ENCODE data around the gene SLC7A4.
"Not testable (repeated sequence)": the region's sequence is repeated elsewhere in the genome, so short reads cannot be mapped to it uniquely, and the experiment has no call there.

The SLC7A4 gene

DNA sequence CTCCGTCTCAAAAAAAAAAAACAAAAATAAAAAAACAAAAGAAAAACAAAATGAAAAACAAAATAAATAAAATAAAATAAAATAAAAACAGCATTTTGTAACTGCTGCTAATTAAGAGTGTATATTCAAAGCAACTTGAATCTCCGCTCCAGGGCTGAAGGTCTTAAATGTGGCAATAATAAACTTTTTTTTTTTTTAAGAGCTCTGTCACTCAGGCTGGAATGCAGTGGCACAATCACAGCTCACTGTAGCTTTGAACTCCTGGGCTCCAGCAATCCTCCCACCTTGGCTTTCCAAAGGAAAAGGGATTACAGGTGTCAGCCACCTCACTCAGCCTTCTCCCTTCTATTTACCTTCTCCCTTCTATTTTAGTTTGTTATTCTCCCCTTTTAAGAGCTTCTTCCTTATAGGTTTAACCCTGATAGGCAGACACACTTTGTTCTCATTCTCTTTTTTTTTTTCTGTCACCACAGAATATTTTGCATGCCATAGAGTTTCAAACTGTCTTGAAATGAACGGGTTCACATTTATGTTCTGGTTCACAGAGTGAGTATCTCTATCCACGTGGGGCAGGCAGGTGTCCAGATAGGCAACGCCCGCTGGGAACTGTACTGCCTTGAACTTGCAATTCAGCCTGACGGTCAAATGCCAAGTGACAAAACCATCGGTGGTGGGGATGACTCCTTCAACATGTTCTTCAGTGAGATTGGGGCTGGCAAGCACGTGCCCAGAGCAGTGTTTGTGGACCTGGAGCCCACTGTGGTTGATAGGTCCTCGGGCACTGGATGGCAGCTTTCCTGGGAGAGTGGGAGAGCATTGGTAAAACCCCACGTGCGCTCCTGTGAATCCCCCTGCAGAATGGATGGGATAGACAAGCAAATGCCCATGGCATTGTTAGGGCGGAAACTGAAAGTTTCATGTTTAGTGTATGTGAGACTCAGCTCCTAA is 32.8 kb upstream of the SLC7A4 start:
- no peak for DNase-seq (ENCODE audit: low read depth in 1 of 2, low spot score in 1 of 2)

DNA sequence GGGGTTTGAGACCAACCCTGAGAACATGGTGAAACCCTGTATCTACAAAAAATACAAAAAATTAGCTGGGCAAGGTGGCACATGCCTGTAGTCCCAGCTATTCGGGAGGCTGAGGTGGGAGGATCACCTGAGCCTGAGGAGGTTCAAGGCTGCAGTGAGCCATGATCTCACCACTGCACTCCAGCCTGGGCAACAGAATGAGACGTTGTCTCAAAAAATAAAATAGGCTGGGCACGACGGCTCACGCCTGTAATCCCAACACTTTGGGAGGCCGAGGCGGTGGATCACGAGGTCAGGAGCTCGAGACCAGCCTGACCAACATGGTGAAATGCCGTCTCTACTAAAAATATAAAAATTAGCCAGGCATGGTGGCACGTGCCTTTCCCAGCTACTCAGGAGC is 32.1 kb upstream of the SLC7A4 start:
- DNase-seq (ENCODE audit: low read depth in 1 of 2, low spot score in 1 of 2), result not testable (repeated sequence)

DNA sequence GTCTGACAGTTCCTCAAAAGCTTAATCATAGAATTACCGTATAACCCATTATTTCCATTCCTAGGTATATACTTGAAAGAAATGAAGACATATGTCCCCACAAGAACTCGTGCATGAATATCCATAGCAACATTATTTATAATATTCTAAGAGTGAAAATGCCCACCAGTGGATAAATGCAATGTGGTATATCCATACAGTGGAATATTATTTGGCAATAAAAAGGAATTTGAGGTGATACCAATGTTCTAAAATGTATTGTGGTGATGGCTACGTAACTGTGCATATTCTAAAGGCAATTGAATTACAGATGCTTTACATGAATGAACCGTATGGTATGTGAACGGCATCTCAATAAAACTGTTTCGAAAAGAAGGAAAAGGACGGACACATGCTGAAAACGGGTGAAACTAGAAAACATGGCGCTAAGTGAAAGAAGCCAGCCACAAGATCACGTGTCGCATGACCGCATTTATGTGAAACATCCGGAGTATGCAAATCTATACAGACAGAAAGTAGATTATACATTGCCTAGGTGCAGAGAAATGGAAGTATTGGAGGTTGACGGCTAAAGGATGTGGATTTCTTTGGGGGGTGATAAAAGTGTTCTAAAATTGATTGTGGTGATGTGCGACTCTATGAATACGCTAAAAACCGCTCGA is 29.4 kb upstream of the SLC7A4 start:
- DNase-seq (ENCODE audit: low read depth in 1 of 2, low spot score in 1 of 2), result not testable (repeated sequence)

DNA sequence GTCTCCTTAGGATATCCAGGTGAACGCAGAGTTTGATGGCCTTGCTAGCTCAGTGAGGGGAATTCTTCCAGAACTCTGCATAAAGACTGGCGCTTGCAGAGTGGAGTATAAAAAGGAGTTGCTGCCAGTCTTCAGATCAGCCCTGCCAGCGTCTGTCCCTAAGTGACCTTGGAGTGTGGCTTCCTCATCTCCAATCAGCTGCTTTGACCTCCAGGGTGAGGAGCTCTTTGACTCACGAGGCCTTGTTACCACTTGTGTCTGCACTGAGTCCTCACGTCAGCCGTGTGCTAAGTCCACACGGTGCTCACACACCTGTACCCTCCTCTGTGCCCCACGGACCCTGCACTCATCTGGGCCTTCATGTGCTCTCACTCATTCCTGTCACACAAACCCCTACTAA is 28.0 kb upstream of the SLC7A4 start:
- DNase-seq (ENCODE audit: low read depth in 1 of 2, low spot score in 1 of 2), result not testable (repeated sequence)

DNA sequence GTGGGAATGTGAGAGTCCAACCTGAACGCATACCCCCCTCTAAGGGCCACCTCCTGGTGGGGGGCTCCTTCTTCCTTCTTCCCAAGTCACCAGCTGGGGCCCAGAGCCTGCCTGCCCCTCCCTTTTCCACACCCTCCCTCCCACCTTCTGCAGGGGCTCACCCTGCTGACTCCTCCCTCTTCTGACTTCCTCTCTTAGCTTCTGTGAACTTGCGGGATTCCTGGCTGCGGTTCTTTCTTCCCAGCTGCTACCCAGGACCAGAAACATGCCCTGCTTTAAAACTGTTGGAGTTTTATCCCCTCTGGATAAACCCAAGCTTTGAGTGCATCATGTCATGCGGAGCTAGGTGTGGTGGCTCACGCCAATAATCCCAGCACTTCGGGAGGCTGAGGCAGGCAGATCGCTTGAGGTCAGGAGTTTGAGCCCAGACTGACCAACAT is 23.5 kb upstream of the SLC7A4 start:
- DNase-seq (ENCODE audit: low read depth in 1 of 2, low spot score in 1 of 2), result no peak

DNA sequence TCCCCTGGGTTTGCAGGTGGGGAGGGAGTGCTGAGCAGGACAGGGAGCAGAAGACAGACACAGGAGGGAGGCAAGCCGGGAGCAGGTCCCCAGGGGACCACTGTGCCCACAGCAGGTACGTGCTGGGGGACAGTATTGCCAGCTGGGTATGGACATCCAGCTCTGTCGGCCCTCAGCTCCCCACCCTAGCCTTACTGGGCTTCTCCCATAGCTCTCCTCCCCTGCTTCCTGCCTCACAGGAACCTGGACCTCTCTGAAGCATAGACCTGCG is 23.1 kb upstream of the SLC7A4 start:
- no peak for DNase-seq (ENCODE audit: low read depth in 1 of 2, low spot score in 1 of 2)

DNA sequence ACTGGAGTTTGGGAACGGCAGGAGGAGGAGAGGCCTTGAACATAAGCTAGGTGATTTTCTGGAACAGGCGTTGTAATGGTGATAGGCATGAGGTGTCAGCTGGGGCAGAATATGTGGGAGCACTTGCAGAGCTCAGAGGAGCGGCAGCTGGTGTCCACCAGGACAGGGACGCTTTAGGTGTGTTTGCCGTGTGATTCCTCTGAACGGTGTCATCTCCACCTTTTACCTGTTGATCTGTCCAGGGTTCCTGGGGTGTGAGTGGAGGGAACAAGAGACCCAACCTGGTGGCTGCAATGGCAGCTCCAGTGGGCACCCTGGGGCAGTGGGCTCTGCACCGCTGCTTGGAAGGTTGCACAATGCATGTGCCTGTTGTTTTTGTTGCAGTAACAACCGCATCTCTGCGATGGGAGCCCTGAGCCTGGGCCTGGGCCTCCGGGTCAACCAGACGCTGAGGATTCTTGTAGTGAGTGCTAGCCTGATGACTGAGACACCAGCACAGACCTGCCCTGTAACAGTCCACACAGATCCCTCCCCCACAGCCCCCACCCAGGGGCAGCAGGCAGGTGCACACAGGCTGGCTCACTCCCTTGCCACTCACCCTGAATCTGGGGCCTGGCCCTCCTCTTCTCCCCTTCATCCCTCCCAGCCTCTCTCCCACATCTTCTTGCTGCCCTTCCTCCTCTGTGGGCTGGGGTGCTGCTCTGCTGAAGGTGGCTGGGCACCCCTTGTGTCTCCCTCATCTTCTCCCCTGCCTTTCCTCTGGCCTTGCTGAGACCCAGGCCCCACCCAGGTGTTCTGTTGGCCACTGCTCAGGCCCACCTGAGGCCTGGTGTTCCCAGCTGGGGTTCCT is 22.6 kb upstream of the SLC7A4 start:
- no peak for DNase-seq (ENCODE audit: low read depth in 1 of 2, low spot score in 1 of 2)

DNA sequence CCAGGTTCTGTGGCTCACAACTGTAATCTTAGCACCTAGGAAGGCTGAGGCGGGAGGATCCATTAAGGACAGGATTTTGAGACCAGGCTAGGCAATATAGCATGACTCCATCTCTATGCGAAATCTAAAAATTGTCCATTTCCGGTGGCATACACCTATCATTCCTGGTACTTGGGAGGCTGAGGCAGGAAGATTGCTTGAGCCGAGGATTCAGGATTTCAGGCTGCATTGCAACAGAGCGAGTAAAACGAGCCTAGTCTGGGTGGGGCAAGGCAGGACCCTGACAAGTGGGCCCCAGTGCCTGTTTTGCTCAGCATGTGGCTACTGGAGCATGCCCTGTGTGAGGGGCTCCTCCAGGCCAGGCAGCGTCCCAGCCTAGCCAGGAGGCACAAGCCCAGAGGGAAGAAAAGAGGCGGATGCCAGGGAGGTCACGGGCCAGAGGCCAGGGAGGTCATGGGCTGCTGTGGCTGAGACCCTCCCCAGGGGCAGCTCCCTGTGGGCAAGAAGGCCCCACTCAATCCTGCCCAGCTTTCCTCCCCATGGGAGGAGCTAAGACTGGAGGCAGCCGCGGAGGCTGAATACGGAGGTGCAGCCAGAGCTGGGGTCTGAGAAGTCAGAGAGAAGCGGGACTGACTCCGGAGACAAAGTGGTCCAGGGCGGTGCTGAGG is 21.8 kb upstream of the SLC7A4 start:
- no peak for DNase-seq (ENCODE audit: low read depth in 1 of 2, low spot score in 1 of 2)

DNA sequence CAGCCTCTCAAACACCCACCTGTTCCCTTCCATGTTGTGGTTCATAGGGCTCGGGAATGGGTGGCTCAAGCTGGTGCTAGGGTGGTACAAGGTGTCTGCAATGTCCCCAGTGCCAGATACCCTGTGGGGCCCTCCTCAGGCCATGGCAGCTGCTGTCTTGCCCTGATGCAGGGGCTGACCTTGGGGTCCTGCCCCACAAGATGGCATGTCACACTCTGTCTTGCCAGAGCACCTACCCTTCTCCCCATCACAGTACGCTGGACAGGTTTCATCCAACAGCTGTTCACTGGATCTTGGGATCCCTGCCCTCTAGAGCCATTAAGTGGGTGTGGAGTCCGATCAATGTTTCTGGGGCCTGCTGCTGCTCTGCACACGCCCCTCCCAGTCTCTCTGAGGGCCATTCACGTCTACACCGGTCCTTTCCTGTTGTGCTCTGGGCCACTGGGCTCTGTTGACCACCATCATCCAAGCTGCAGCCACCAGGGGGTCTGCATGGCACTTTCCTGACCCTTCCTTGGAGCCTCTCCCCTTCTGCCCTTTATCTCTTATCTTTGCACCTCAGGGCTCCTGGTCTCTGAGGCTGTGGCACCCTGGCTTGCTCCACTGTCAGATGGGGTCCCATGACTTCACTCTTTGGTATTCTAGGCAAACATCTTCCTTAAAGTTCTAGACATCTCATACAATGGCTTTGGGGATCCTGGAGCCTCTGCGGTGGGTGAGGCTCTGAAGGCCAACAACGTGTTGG is 20.5 kb upstream of the SLC7A4 start:
- no peak for DNase-seq (ENCODE audit: low read depth in 1 of 2, low spot score in 1 of 2)

DNA sequence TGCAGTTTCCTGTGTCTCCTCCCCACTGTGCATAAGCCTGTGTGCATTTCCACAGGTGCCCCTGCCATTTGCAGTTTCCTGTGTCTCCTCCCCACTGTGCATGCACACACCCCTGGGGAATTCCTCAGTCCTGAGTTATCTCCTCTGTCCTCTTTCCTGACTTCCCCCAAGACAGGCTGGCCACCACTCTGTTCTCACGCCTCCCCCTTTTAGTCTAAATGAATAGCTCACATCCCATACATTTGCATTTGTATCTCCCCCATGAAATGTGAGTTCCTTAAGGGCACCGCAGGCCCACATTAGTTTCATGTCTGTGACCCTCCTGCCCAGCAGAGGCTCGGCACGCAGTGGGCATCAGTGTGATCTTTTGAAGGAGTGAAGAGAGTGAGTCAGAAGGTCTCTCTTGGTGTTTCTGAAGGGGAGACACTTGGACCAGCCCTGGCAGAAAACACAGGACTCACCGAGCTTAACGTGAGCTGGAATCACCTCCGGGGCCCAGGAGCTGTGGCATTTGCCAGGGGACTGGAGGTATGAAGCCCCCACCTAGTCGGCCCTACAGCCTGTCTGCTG is 19.6 kb upstream of the SLC7A4 start:
- DNase-seq (ENCODE audit: low read depth in 1 of 2, low spot score in 1 of 2), result no peak

DNA sequence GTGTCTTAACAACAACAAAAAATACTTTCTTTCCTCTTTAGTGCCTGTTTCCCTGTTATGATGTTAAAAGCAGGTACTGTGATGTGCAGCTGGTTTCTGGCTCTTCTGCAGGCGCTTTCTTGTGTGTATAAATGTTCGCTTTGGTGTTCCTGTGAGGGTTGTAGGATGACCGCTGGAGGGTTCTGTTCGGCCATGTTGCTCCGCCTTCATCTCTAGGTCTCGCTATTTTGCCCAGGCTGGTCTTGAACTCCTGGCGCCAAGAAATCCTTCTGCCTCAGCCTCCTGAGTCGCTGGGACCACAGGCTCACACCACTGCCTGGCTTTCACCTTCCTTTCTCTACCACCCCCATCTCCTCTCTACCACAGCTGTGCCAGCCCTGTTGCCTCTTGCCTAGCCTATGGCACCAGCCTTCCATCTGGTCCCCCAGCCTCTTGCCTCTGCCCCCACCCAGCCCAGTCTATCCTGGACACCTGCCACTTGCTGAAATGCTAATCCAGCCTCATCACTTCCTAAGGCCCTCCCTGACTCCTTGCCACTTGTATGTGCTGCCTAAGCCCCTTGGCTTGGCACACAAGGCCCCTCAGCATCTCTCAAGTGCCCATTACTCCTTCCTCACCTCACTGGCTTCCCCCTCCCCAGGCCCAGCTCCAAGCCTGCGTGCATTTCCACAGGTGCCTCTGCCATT is 18.9 kb upstream of the SLC7A4 start:
- no peak for DNase-seq (ENCODE audit: low read depth in 1 of 2, low spot score in 1 of 2)

DNA sequence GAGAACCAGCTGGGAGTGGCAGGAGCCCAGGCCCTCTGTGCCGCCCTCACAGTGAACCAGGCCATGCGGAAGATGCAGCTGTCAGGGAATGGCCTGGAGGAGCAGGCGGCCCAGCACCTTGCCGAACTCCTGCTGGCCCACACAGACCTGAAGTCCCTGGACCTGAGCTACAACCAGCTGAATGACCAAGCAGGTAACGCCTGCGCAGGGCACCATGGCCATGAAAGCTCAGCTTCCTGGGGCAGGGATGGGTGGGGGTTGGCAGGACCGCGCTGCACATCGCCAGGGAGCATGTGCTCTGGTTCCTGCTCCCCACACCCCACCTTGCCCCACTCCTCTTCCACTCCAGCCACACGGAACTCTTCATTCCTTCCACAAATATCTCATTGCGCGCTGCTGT is 16.6 kb upstream of the SLC7A4 start:
- not testable (repeated sequence) for DNase-seq (ENCODE audit: low read depth in 1 of 2, low spot score in 1 of 2)

DNA sequence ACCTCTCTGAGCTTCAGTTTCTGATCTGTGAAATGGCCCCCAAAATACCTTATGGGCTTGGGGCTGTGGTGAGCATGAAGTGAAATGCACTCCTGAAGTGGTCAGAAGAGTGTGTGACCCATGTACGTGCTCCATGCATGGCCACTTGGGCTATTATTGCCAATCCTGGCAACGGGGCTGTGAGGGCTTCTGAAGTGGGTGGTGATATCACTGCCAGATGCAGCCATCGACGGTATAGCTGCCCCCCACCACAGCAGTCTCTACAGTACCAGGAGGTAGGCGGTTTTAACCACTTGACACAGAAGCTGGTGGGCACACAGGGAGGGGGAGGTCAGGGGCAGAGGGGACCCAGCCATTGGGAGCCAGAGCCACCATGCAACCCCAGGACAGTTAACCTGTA is 16.1 kb upstream of the SLC7A4 start:
- DNase-seq (ENCODE audit: low read depth in 1 of 2, low spot score in 1 of 2), result not testable (repeated sequence)

DNA sequence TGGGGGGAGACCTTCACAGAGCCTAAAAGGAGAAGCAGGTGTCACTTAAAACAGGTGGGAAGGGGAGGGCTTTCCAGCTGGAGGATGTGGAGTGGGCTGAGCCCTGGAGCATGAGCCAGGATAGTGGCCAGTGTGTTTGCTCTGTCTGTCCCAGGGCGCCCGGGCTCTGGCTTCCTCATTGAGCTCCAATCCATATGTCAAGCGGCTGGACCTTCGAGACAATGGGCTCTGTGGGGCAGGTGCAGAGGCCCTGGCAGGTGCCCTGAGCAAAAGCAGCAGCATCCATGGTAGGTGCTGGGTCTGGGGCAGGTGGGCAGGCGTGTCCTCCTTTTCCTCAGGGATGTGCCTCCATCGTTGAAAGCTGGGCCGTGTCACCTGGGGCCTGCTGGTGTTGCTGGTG is 15.4 kb upstream of the SLC7A4 start:
- no peak for DNase-seq (ENCODE audit: low read depth in 1 of 2, low spot score in 1 of 2)

DNA sequence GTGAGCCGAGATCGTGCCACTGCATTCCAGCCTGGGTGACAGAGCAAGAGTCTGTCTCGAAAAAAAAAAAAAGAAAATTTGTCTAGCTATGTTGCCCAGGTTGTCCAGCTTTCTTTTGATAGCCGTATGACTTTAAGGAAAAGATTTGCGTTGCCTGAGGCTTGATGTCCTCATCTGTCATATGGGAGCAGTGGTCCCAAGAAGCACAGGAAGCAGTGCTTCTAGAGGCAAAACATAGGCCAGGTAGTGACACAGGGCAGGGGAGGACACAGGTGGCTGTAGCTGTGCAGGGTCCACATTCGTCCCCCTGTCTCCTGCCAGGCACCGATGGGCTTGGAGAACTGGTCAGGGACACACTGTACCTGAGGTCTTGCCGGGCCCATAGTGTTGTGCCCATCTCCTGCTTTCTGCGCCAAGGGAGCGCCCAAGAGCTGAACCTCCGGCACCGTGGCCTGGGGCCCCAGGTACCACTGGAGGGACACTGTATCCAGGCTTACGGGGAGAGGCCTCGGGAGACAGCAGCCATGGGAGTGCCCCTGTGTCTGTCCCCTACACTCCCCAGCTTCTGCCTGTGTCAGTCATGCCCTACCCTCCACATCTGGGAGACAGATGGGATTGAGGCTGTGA is 14.8 kb upstream of the SLC7A4 start:
- DNase-seq (ENCODE audit: low read depth in 1 of 2, low spot score in 1 of 2), result no peak

DNA sequence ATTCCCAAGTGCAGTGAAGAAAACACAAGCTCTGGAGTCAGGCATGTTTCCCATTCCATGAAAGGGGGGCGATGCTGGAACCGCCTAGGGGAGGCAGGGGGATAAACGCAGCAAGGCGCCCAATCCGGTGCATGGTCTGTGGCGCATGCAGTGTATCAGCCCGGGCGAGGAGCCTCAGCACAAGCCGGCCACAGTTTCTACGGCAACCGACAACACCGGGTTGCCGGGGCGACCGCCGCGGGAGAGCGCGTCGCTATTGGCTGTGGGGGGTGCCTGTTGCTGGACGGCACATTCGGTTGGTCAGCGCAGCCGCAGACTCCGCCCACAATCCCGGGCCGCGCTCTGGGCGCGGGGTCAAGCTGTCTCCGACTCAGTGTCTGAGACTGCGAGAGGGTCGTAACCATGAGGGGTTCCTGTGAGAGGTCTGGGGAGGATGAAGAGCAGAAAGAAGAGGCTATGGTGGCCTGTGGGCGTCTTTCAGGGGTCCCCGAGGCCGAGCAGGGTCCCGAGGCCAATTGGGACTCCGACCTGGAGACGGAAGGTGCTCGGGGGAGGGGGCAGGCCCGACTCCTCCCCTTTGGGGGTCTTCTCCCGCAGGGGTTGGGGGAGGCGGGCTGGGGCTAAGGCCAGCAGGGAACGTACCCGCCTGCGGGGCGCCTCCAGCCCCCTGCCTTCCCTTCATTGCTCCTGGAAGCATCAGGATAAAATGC is 13.4 kb upstream of the SLC7A4 start, which contains the start of gene LRRC74B:
TSS of gene LRRC74B (plus strand) at position 362 of the 710 bp plus-strand sequence. CDS start at position 403, 41 bp downstream.
- peak; percentile 32 to 40 for DNase-seq (ENCODE audit: low read depth in 1 of 2, low spot score in 1 of 2)

DNA sequence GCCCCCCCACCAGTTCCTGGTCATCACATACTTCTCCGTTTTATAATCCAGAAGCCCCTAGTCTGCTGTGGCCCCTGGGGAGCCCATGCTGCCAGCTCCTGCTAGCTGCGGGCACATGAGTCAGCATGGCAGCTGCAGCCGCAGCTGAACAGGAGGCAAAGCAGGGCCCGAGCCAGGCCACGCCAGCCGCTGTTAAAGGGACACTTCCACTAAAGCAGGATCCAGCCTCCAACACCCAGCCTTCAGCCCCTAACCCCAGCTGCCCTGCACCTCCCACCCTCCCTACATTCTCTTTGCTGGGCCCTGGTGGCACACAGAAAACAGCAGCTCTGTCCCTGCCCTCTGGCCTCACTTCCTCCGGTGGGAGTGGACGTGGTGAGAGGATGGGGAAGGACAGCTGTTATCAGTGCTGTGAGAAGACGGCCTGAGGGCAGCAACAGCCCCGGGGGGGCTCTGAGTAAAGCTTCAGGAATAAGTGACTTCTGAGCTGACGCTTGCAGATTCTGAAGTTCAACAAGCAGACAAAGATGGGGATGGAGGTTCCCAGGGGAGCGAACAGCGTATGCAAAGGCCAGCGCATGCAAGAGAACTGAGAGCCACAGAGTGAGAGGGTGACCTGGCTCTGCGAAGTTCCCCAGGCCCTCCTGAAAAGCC is 12.7 kb upstream of the SLC7A4 start:
- DNase-seq (ENCODE audit: low read depth in 1 of 2, low spot score in 1 of 2), result no peak

All from activated T-helper 1 cell treated with anti-CD3 and anti-CD28 coated beads, Interleukin-2, amount 50 U/mL, for 16 hours (primary cell).